Neuron (in vitro differentiated cells): ENCODE results near the gene YJU2.
A peak's percentile ranks its signal among the peaks of the same experiment; 100 is the strongest.
"Not testable (repeated sequence)": the region's sequence is repeated elsewhere in the genome, so short reads cannot be mapped to it uniquely, and the experiment has no call there.

Experiments used
- H2AFZ ChIP-seq: one replicate; pipeline ENCODE4 v1.6.1; 2013; ENCODE audit warnings: low read depth, mild to moderate bottlenecking, inconsistent platforms, low read length, moderate library complexity
- H3K27me3 ChIP-seq: one replicate; pipeline ENCODE4 v1.6.1; 2013; ENCODE audit warnings: low read length; ENCODE audit not compliant: insufficient read depth
- H3K36me3 ChIP-seq: one replicate; pipeline ENCODE4 v1.6.1; 2013; ENCODE audit warnings: low read length; ENCODE audit not compliant: insufficient read depth
- H3K4me1 ChIP-seq: one replicate; pipeline ENCODE4 v1.6.1; 2013; ENCODE audit warnings: low read length; ENCODE audit not compliant: insufficient read depth
- H3K4me3 ChIP-seq: 2 replicates; pipeline ENCODE4 v1.5.1; 2013; ENCODE audit warnings: mild to moderate bottlenecking, low read length, moderate library complexity
- H3K9me3 ChIP-seq: one replicate; pipeline ENCODE4 v1.6.1; 2013; ENCODE audit warnings: low read length

YJU2 gene

DNA sequence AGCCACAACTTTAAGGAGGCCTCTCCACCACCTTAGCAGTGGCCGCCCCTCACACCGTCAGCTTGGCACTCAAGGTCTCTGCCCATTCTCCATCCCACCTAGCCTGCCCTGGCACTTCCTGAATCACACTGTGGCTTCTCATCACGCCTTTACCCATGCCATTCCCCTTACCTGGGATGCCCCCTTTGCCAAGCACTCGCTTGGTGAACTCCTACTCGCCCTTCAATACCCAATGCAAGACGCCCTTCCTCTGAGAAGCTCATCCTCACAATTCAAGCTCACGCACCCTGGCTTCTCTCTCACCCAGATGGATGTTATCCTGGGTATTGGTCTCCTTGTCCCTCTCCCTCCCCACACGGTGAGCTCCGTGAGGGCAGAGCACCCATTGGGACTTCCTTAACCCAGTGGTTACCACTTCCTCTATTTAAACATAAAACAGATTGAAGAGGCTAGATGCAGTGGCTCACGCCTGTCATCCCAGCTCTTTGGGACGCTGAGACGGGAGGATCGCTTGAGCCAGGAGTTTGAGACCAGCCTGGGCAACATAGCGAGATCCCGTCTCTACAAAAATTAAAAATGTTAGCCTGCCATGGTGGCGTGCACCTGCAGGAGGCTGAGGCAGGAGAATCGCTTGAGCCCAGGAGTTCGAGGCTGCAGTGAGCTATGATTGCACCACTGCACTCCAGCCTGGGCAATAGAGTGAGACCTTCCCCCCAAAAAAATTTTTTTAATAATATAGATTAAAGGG is 19.5 kb downstream of the YJU2 start:
- Histone ChIP-seq H3K4me3 (no peak overlapping the region), H2AFZ (no peak overlapping the region), H3K36me3 (peaks cover 24% of the 10 kb centered on the region), H3K9me3 (no peaks in the 10 kb centered on the region), H3K4me1 (no peaks in the 10 kb centered on the region), H3K27me3 (no peaks in the 10 kb centered on the region)

DNA sequence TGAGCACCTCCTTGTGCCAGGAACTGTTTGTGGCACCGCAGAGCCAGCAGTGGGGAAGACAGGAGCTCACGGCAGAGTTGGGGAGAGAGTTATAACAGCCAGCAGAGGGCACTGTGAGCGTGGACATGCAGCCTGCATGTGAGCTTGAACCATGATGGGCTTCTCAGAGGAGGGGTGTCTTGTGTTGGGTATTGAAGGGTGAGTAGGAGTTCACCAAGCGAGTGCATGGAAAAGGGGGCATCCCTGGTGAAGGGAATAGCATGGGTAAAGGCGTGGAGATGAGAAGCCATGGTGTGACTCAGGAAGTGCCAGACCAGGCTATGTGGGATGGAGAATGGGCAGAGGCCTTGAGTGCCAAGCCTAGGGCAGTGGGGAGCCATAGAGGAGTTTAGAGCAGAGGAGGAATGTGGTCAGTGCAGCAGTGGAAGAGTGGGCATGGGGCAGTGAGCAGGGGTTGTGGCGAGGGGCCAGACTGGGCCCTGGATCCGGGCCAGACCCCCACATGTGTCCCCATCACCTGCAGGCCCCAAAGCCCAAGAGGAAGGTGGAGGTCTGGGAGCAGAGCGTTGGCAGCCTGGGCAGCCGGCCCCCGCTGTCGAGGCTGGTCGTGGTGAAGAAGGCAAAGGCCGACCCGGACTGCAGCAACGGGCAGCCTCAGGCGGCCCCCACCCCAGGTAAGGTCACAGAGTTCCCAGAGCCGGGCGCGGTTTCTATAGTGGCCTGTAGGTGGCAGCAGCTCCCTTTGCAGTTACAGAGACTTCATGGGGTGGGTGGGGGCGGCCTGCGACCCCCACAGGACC is 20.4 kb downstream of the YJU2 start:
- Histone ChIP-seq H3K36me3 (peaks cover 19% of the 10 kb centered on the region), H2AFZ (no peak overlapping the region), H3K4me1 (no peaks in the 10 kb centered on the region), H3K27me3 (no peaks in the 10 kb centered on the region), H3K4me3 (no peak overlapping the region), H3K9me3 (no peaks in the 10 kb centered on the region)

DNA sequence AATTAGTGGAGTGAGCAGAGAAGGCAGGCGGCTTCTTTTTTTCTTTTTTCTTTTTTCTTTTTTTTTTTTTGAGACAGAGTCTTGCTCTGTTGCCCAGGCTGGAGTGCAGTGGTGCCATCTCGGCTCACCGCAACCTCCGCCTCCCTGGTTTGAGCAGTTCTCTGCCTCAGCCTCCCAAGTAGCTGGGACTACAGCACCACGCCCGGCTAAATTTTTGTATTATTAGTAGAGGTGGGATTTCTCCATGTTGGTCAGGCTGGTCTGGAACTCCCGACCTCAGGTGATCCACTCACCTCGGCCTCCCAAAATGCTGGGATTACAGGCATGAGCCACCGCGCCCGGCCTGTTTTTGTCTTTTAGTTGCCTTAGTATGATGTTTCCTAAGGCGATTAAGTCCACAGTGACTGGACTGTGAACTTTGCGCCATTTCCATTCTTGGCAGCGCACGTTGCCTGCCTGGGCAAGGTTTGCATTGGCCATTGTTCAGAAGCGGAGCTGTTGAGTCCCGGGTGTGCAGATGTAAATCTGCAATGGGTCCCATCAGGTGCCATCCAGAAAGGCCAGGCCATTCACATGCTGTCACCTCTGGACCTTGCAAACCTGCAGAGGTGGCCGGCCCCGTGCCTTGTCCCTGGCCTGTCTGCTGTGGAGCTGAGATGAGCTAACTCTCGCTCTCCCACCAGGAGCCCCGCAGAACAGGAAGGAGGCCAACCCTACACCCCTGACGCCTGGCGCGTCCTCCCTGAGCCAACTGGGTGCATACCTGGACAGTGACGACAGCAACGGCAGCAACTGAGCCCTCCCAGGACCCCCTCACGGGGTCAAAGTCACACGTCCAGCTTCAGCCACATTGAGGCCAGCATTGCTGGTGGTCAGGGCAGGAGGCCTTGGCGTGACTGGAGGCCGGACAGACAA is 21.3 kb downstream of the YJU2 start:
- no peaks in the 10 kb centered on the region for H3K4me1 ChIP-seq
- H2AFZ ChIP-seq = no peak overlapping the region
- peaks cover 14% of the 10 kb centered on the region for H3K36me3 ChIP-seq
- no peaks in the 10 kb centered on the region for H3K9me3 ChIP-seq
- H3K27me3 ChIP-seq = no peaks in the 10 kb centered on the region
- H3K4me3 ChIP-seq = no peak overlapping the region

DNA sequence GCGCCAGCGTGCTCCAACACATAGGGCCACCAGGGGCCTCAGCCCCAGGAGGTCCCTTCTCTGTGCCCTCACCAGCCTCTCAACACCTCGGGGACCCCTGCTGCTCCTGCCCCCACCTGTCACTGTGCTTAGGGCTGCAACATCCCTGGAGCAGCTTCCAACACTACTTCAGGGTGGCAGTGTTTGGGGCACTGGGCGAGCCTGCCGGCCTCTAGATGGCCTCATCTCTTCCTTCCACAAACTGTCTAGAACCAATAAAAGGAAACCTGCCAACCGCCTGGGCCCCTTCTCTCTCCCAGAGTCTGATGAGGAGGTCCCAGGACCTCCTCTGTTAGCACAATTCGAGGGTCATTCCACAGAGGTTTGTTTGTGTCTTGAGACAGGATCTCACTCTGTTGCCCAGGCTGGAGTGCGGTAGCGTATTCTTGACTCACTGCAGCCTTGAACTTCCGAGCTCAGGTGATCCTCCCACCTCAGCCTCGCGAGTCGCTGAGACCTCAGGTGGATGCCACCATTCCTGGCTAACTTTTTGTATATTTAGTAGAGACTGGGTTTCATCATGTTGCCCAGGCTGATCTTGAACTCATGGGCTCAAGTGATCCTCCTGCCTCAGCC is 22.0 kb downstream of the YJU2 start:
- Histone ChIP-seq H3K9me3 (no peaks in the 10 kb centered on the region), H2AFZ (no peak overlapping the region), H3K4me1 (no peaks in the 10 kb centered on the region), H3K4me3 (no peak overlapping the region), H3K36me3 (peaks cover 11% of the 10 kb centered on the region), H3K27me3 (no peaks in the 10 kb centered on the region)

DNA sequence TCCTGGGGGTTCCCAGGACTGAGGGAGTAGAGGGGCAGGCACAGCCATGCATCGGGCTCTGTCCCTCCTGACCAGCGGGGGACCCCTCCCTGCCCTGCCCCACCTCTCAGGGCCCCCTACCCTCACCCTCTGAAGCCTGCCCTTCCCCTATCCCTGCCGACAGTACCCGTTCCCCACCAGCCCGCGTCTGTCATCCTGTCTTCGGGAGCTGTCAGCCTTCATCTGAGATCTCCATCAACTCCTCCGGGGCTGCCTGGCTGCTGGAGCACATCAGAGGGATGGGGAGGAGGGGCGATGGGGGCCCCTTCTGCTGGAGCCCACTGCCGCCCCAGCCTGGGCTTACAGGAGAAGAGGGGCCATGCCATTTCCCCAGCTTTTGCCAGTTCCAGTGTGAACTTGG is 26.0 kb downstream of the YJU2 start:
- no peak overlapping the region for H2AFZ ChIP-seq
- H3K4me1 ChIP-seq = peaks cover 12% of the 10 kb centered on the region
- no peak overlapping the region for H3K4me3 ChIP-seq
- H3K36me3 ChIP-seq = peaks cover 9% of the 10 kb centered on the region
- H3K27me3 ChIP-seq = no peaks in the 10 kb centered on the region
- H3K9me3 ChIP-seq = no peaks in the 10 kb centered on the region

DNA sequence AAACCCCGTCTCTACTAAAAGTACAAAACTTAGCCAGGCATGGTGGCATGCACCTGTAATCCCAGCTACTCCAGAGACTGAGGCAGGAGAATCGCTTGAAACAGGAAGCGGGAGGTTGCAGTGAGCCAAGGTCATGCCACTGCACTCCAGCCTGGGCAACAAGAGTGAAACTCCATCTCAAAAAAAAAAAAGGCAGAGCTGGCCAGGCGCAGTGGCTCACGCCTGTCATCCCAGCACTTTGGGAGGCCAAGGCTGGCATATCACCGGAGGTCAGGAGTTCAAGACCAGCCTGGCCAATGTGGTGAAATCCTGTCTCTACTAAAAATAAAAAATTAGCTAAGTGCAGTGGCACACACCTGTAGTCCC is 27.4 kb downstream of the YJU2 start:
- H3K36me3 ChIP-seq, H2AFZ ChIP-seq, H3K4me3 ChIP-seq, H3K9me3 ChIP-seq, H3K27me3 ChIP-seq: not testable (repeated sequence)
- H3K4me1 ChIP-seq = peaks cover 16% of the 10 kb centered on the region

DNA sequence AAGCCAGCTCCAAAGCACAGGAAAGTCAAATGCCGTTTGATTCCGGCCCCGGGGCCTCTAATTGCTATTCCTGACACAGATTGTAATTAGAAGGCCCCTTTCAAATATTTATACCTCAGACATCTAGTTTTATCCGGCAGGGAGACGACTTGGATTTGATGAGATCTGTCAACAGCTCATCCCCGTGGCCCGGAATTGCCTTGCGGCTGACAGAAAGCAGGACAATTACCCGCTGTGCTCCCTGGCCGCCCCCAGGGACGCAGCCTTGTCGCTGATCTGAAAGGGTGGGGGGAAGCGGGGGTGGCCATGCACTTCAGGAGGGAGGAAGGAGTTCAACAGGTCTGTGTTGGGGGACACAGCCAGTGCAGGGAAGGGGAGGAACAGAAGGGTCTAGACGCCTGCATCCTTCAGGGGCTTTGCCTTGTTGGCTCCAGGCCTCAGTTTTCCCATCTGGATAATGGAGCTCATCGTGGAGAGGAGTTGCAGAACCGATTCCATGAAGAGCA is 30.4 kb downstream of the YJU2 start:
- H3K36me3 ChIP-seq = peaks cover 3% of the 10 kb centered on the region
- no peak overlapping the region for H3K4me3 ChIP-seq
- no peaks in the 10 kb centered on the region for H3K27me3 ChIP-seq
- no peak overlapping the region for H2AFZ ChIP-seq
- H3K9me3 ChIP-seq = no peaks in the 10 kb centered on the region
- peaks cover 32% of the 10 kb centered on the region for H3K4me1 ChIP-seq

DNA sequence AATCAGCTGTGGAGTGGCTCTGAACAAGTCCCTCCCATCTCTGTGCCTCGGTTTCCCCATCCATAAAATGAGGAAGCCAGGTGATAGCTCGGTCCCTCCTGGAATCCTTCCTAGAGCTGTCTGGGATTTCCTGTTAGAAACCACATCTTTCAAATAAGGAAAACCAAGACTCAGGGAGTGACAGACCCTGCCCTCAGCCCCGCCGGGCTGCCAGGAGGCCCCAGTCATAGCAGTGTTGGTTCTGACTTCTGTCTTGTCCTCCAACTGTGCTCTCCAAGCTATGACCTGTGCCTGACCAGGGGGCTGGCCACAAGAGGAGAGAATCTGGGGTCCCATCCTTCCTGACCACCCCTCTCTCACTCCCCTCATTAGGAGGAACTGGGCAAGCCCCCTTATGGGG is 31.1 kb downstream of the YJU2 start:
- Histone ChIP-seq H3K27me3 (no peaks in the 10 kb centered on the region), H3K36me3 (peaks cover 7% of the 10 kb centered on the region), H3K4me1 (peaks cover 32% of the 10 kb centered on the region), H2AFZ (no peak overlapping the region), H3K9me3 (no peaks in the 10 kb centered on the region), H3K4me3 (peak overlapping the region; percentile 87)

DNA sequence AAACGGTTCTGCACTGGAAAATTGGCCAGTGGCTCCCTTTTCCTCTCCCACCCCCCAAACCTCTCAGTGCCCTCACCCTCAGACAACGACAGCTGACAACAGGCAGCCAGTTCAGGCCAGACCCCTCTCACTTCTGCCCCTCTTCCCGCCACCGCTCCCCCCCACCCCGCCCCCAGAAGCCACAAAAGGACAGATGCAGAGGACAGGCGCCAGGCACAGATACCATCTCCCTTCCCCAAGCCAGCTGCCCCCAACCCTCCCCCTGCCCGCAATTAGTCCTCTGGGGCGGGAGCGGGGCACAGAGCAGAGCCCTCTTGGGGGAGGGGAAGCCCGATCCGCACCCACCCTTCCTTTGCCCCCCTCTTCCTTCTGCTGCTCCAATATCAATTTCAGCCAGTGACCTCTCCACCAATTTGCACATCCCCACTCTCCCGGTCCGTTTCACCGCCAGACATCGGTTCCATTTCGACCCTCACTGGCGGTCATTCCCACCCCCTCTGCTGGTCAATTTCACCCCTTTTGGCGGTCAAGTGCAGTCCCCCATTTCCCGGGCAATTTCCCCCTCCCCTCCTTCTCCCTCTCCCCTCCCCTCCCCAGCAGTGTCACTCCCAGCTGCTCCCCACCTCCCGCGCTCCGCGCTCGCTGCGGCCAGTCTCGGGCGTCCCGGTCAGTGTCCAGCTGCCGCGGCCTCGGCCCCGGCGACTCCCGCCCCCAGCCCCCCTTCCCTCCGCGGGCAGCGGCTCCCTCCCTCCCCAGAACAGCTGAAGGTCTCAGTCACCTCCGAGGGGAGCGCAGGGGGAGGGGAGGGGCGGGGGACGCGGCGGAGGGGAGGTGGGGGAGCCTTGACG is 31.8 kb downstream of the YJU2 start, which contains the start of gene SHD:
SHD (plus strand) TSS at position 848 of the 848 bp plus-strand sequence. CDS start 798 bp downstream, outside the sequence.
- peak within 1 kb of the TSS; percentile 87 for H3K4me3 ChIP-seq
- H3K9me3 ChIP-seq = no peaks in the 10 kb centered on the region
- peaks cover 10% of the 10 kb centered on the region for H3K36me3 ChIP-seq
- H3K27me3 ChIP-seq = no peaks in the 10 kb centered on the region
- peak within 1 kb of the TSS; percentile 44 for H2AFZ ChIP-seq
- peaks cover 32% of the 10 kb centered on the region for H3K4me1 ChIP-seq

DNA sequence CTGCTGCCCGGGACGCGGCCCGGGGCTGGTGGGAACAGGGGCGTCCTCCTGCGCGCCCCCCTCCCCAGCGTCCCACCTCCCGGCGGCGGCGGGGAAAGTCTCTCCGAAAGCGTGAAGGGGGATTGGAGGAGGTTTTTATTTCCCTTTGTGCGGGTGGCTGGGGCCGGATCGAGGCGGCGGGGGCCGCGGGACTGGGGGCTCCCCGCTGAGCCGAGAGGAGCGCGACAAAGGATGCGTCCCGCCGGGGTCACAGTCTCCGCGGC is 32.3 kb downstream of the YJU2 start:
- H2AFZ ChIP-seq = peak overlapping the region; percentile 44
- peaks cover 12% of the 10 kb centered on the region for H3K36me3 ChIP-seq
- H3K4me3 ChIP-seq = peak overlapping the region; percentile 87
- peaks cover 32% of the 10 kb centered on the region for H3K4me1 ChIP-seq
- no peaks in the 10 kb centered on the region for H3K9me3 ChIP-seq
- H3K27me3 ChIP-seq = no peaks in the 10 kb centered on the region

DNA sequence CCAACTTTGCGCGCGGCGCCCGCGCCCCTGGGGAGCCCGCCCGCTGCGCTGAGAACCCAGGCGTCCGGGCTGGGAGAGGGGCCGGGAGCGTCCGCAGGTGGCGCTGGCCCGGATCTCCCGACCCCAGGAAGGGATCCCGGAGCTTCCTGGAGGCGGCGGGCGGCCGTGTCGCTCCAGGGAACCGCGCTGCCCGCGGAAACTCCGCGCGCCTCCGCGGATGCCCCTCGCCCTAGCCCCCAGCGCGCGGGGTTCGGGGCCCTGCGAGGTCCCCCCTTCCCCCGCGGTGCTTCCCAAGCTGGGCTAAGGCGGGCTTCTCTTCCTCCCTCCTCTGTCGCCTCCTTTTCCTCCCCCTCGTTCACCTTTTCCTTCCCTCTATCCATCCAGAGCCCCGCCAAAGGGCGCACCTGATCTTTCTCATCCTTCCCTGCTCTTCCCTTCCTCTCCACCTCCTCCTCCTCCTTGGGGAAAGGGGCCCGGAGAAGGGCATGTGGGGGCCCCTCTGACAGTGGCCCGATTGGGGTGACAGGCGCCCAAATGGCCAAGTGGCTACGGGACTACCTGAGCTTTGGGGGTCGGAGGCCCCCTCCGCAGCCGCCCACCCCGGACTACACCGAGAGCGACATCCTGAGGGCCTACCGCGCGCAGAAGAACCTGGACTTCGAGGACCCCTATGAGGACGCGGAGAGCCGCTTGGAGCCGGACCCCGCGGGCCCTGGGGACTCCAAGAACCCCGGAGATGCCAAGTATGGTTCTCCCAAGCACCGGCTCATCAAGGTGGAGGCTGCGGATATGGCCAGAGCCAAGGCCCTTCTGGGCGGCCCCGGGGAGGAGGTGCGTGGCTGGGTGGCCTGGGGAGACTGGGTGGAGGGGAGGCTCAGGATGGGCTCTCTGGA is 32.9 kb downstream of the YJU2 start:
- no peaks in the 10 kb centered on the region for H3K27me3 ChIP-seq
- H2AFZ ChIP-seq = peak overlapping the region; percentile 44

More for the DNA sequence above, 32.9 kb downstream of the YJU2 start:
- Histone ChIP-seq H3K4me3 (peak overlapping the region; percentile 87), H3K36me3 (peaks cover 18% of the 10 kb centered on the region), H3K9me3 (no peaks in the 10 kb centered on the region), H3K4me1 (peaks cover 32% of the 10 kb centered on the region)
